Measurements from ENCODE around the gene FARSA. TPM values are rescaled to one million over a fixed set of nuclear protein-coding genes. Genes with fewer than 3 reads are reported as not detected.
A peak's percentile ranks its signal among the peaks of the same experiment; 100 is the strongest.
"Not testable (repeated sequence)": the region's sequence is repeated elsewhere in the genome, so short reads cannot be mapped to it uniquely, and the experiment has no call there.

FARSA gene
- total and polyA plus RNA-seq, 9 donors = 32.5 to 48.8 (median 44.4) TPM

DNA sequence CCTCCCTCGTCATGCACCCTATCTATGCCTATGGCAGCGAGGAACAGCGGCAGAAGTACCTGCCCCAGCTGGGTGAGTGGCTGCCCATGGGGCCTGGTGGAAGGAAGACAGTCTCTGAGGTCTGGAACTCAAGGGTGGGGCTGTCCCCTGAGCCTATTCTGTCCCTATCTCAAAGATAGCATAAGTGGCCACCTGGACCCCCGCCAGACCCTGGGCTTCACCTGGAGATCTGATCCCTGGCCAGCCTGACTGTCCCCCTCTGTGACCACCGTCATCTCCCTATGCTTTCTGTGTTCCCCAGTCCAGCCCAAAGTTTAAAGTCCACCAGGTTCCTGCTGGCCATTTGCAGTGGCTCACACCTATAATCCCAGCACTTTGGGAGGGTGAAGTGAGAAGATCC, 39.9 kb downstream of the FARSA start:
- Histone ChIP-seq H3K36me3 (ENCODE audit: control insufficient read depth, insufficient read depth, low read length) (peaks cover 47% of the 10 kb centered on the region), H3K9me3 (replicated peaks; ENCODE audit: control insufficient read depth, low read depth, low read length) (no peaks in the 10 kb centered on the region), H3K4me1 (ENCODE audit: control insufficient read depth, insufficient read depth, low read length) (peaks cover 27% of the 10 kb centered on the region), H3K27ac (ENCODE audit: low read length) (no peak overlapping the region), H3K4me3 (ENCODE audit: low read length) (no peak overlapping the region), H3K27me3 (ENCODE audit: control insufficient read depth, insufficient read depth, low read length) (no peaks in the 10 kb centered on the region)
- WGBS (ENCODE audit: insufficient coverage) = 95% methylated on average over 4 of the region's 5 CpGs
- DNase-seq = no peak

DNA sequence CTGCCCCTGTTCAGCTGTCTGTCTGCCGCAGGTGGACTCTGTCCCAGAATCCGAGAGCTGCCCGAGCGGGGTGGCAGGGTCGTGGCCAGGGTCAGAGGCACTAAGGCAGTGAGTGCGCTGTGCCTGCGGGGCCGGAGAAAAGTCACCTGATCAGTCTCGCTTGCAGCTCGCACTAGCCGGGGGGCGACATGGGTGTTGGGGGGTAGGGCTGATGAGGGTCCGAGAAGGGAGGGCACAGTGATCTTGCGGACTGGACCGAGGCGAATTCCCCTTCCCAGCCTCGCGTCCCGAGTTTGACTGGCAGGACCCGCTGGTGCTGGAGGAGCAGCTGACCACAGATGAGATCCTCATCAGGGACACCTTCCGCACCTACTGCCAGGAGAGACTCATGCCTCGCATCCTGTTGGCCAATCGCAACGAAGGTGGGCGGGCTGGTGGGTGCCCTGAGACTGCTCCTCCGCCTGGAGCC, 41.9 kb downstream of the FARSA start:
- Histone ChIP-seq H3K4me3 (ENCODE audit: low read length) (peak overlapping the region; percentile 89), H3K27ac (ENCODE audit: low read length) (peak overlapping the region; percentile 78), H3K4me1 (ENCODE audit: control insufficient read depth, insufficient read depth, low read length) (peaks cover 18% of the 10 kb centered on the region), H3K9me3 (replicated peaks; ENCODE audit: control insufficient read depth, low read depth, low read length) (no peaks in the 10 kb centered on the region), H3K27me3 (ENCODE audit: control insufficient read depth, insufficient read depth, low read length) (peaks cover 10% of the 10 kb centered on the region), H3K36me3 (ENCODE audit: control insufficient read depth, insufficient read depth, low read length) (peaks cover 32% of the 10 kb centered on the region)
- WGBS (ENCODE audit: insufficient coverage) = 6% methylated on average over 17 of the region's 26 CpGs
- DNase-seq = no peak

- WGBS (ENCODE audit: insufficient coverage) = under 1% methylated on average over 41 of the region's 49 CpGs
- Histone ChIP-seq H3K27me3 (ENCODE audit: control insufficient read depth, insufficient read depth, low read length) (peaks cover 16% of the 10 kb centered on the region), H3K4me3 (ENCODE audit: low read length) (peak within 1 kb of the TSS; percentile 89), H3K9me3 (replicated peaks; ENCODE audit: control insufficient read depth, low read depth, low read length) (no peaks in the 10 kb centered on the region), H3K27ac (ENCODE audit: low read length) (peak within 1 kb of the TSS; percentile 78), H3K36me3 (ENCODE audit: control insufficient read depth, insufficient read depth, low read length) (peaks cover 26% of the 10 kb centered on the region), H3K4me1 (ENCODE audit: control insufficient read depth, insufficient read depth, low read length) (peaks cover 14% of the 10 kb centered on the region)
- DNase-seq = peak; percentile 100
These were observed 42.5 kb downstream of the FARSA start, which contains the start of gene GCDH for GRCh38 chr19:12890787-12891552. TSS of gene GCDH (plus strand) at chr19:12891160. CDS start at chr19:12891305, 145 bp downstream.

DNA sequence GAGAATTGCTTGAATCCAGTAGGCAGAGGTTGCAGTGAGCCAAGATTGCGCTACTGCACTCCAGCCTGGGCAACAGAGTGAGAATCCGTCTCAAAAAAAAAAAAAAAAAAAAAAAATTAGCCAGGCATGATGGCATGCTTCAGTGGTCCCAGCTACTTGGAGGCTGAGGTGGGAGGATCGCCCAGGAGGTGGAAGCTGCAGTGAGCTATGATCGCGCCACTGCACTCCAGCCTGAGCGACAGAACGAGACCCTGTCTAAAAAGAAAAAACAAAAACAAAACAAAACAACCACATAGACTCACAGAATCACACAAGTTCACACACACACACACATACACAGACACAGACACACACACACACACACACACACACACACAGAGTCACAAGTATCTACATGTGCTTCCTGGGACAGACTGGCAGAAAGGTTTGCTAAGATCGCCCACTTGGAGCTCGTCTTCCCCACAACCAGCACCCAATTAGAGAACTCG, 43.2 kb downstream of the FARSA start:
- whole genome bisulfite sequencing (ENCODE audit: insufficient coverage) = 25% methylated on average over 4 of the region's 10 CpGs
- peaks cover 22% of the 10 kb centered on the region for H3K27me3 ChIP-seq (ENCODE audit: control insufficient read depth, insufficient read depth, low read length)
- H3K36me3 ChIP-seq (ENCODE audit: control insufficient read depth, insufficient read depth, low read length) = peaks cover 23% of the 10 kb centered on the region
- DNase-seq; H3K9me3 ChIP-seq (replicated peaks; ENCODE audit: control insufficient read depth, low read depth, low read length): not testable (repeated sequence)
- H3K27ac ChIP-seq (ENCODE audit: low read length) = peak overlapping the region; percentile 65
- peaks cover 18% of the 10 kb centered on the region for H3K4me1 ChIP-seq (ENCODE audit: control insufficient read depth, insufficient read depth, low read length)
- peak overlapping the region; percentile 22 for H3K4me3 ChIP-seq (ENCODE audit: low read length)

GRCh38 chr19:12888006-12888603, 45.4 kb downstream of the FARSA start:
- H3K9me3 ChIP-seq (replicated peaks; ENCODE audit: control insufficient read depth, low read depth, low read length) = peaks cover 5% of the 10 kb centered on the region
- H3K27me3 ChIP-seq (ENCODE audit: control insufficient read depth, insufficient read depth, low read length) = peaks cover 43% of the 10 kb centered on the region
- H3K4me1 ChIP-seq (ENCODE audit: control insufficient read depth, insufficient read depth, low read length) = peaks cover 25% of the 10 kb centered on the region
- H3K36me3 ChIP-seq (ENCODE audit: control insufficient read depth, insufficient read depth, low read length) = peaks cover 4% of the 10 kb centered on the region
- 63% methylated on average over 1 of the region's 5 CpGs for WGBS (ENCODE audit: insufficient coverage)
- no peak overlapping the region for H3K4me3 ChIP-seq (ENCODE audit: low read length)
- no peak for DNase-seq
- H3K27ac ChIP-seq (ENCODE audit: low read length) = no peak overlapping the region

DNA sequence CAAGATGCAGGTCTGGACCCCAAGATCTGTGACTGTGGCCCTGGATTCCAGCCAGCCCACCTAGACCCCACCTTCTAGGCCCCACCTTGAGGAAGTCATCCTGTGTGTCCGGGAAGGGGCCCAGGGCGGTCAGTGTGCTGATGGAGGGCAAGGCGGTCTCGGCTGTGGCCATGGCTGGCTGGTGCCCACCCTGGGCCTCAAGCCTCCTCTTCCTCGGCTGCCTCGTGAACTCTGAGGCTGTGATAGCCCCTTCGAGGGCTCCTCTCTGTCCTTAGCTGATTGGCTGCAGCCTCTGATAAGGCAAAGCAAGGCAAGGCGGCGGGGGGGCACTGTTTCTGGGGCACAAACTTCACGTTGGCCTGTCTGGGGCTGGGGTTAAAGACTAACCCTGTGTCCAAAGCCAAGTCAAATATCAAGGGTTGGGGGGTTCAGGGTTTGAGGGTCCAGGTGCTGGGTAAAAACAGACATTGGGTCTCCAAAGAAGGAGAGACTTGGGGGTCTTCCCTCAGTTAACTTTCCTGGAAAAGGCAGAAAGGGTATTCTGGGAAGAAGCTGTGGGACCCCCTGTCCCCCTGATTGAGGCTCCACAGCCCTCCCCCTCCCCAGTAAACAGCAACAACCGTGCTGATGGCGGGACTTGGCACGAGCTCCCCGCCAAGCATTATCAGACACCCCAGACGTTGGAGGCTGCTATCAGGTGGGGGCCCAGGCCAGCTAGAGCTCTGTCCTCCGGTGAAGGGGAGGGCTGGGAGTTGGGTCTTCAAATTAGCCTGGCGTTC, 46.4 kb downstream of the FARSA start, which contains the start of gene KLF1:
TSS of gene KLF1 (minus strand) at position 233 of the 779 bp plus-strand sequence. CDS start at position 172, 61 bp downstream.
- Histone ChIP-seq H3K4me3 (ENCODE audit: low read length) (no peak within 1 kb of the TSS), H3K4me1 (ENCODE audit: control insufficient read depth, insufficient read depth, low read length) (peaks cover 25% of the 10 kb centered on the region), H3K27me3 (ENCODE audit: control insufficient read depth, insufficient read depth, low read length) (peaks cover 50% of the 10 kb centered on the region), H3K36me3 (ENCODE audit: control insufficient read depth, insufficient read depth, low read length) (peaks cover 3% of the 10 kb centered on the region), H3K9me3 (replicated peaks; ENCODE audit: control insufficient read depth, low read depth, low read length) (peaks cover 5% of the 10 kb centered on the region), H3K27ac (ENCODE audit: low read length) (no peak within 1 kb of the TSS)
- no peak for DNase-seq
- 51% methylated on average over 11 of the region's 17 CpGs for WGBS (ENCODE audit: insufficient coverage)

GRCh38 chr19:12886651-12886968, 46.9 kb downstream of the FARSA start:
- WGBS (ENCODE audit: insufficient coverage) = 100% methylated on average over 1 of the region's 5 CpGs
- H3K4me3 ChIP-seq (ENCODE audit: low read length) = no peak overlapping the region
- H3K36me3 ChIP-seq (ENCODE audit: control insufficient read depth, insufficient read depth, low read length) = no peaks in the 10 kb centered on the region
- peaks cover 52% of the 10 kb centered on the region for H3K27me3 ChIP-seq (ENCODE audit: control insufficient read depth, insufficient read depth, low read length)
- peaks cover 5% of the 10 kb centered on the region for H3K9me3 ChIP-seq (replicated peaks; ENCODE audit: control insufficient read depth, low read depth, low read length)
- DNase-seq = no peak
- H3K27ac ChIP-seq (ENCODE audit: low read length) = no peak overlapping the region
- peaks cover 24% of the 10 kb centered on the region for H3K4me1 ChIP-seq (ENCODE audit: control insufficient read depth, insufficient read depth, low read length)

GRCh38 chr19:12885749-12886650, 47.5 kb downstream of the FARSA start:
- no peak for DNase-seq
- H3K9me3 ChIP-seq (replicated peaks; ENCODE audit: control insufficient read depth, low read depth, low read length) = peaks cover 5% of the 10 kb centered on the region
- peaks cover 26% of the 10 kb centered on the region for H3K4me1 ChIP-seq (ENCODE audit: control insufficient read depth, insufficient read depth, low read length)
- WGBS (ENCODE audit: insufficient coverage) = under 1% methylated on average over 37 of the region's 53 CpGs
- peaks cover 54% of the 10 kb centered on the region for H3K27me3 ChIP-seq (ENCODE audit: control insufficient read depth, insufficient read depth, low read length)
- H3K27ac ChIP-seq (ENCODE audit: low read length) = no peak overlapping the region
- H3K4me3 ChIP-seq (ENCODE audit: low read length) = no peak overlapping the region
- H3K36me3 ChIP-seq (ENCODE audit: control insufficient read depth, insufficient read depth, low read length) = no peaks in the 10 kb centered on the region

- Histone ChIP-seq H3K4me1 (ENCODE audit: control insufficient read depth, insufficient read depth, low read length) (peaks cover 27% of the 10 kb centered on the region), H3K9me3 (replicated peaks; ENCODE audit: control insufficient read depth, low read depth, low read length) (peaks cover 5% of the 10 kb centered on the region), H3K4me3 (ENCODE audit: low read length) (peak overlapping the region; percentile 21), H3K36me3 (ENCODE audit: control insufficient read depth, insufficient read depth, low read length) (no peaks in the 10 kb centered on the region), H3K27me3 (ENCODE audit: control insufficient read depth, insufficient read depth, low read length) (peaks cover 54% of the 10 kb centered on the region), H3K27ac (ENCODE audit: low read length) (no peak overlapping the region)
- WGBS (ENCODE audit: insufficient coverage) = 2% methylated on average over 73 of the region's 73 CpGs
- DNase-seq = no peak
These were observed 48.4 kb downstream of the FARSA start for GRCh38 chr19:12884926-12885748.
